Suprapubic skin (tissue), 4 donors: ENCODE results near the gene ITFG2. TPM values are rescaled to one million over a fixed set of nuclear protein-coding genes. Genes with fewer than 3 reads are reported as not detected.

Experiments used
- DNase-seq, 2 donors: peaks; one replicate each; pipeline ENCODE4 v3.0.0-alpha.2; 2019; ENCODE audit warnings: low spot score in 2 of 2
- H3K27ac ChIP-seq: fragments of 200-600 bp; sonication (generic); one replicate; pipeline ENCODE4 v1.5.1; 2019
- H3K27me3 ChIP-seq: fragments of 200-600 bp; sonication (generic); one replicate; pipeline ENCODE4 v1.5.1; 2019
- H3K36me3 ChIP-seq: fragments of 200-600 bp; sonication (generic); one replicate; pipeline ENCODE4 v1.5.1; 2019
- H3K4me1 ChIP-seq: fragments of 200-600 bp; sonication (generic); one replicate; pipeline ENCODE4 v1.5.1; 2019
- H3K4me3 ChIP-seq: fragments of 200-600 bp; sonication (generic); one replicate; pipeline ENCODE4 v1.5.1; 2019; ENCODE audit warnings: mild to moderate bottlenecking
- H3K9me3 ChIP-seq: fragments of 200-600 bp; sonication (generic); one replicate; pipeline ENCODE4 v1.5.1; 2019
- CTCF ChIP-seq, 2 donors: fragments of 200-600 bp in 1 of 2; fragments of 450-650 bp in 1 of 2; sonication (generic) in 1 of 2; IDR thresholded peaks; one replicate each; pipeline ENCODE4 v1.5.1; 2016 to 2019; ENCODE audit warnings: antibody characterized with exemption in 2 of 2, mild to moderate bottlenecking in 1 of 2, moderate library complexity in 1 of 2
- EP300 ChIP-seq: sonication (generic); formaldehyde crosslinking; IDR thresholded peaks from one replicate; pipeline ENCODE4 v1.6.1; 2017; ENCODE audit warnings: antibody characterized with exemption
- POLR2A ChIP-seq, 2 donors: fragments of 450-650 bp; IDR thresholded peaks; one replicate each; pipeline ENCODE4 v1.6.1; 2017; ENCODE audit warnings: antibody characterized with exemption in 2 of 2, mild to moderate bottlenecking in 2 of 2, moderate library complexity in 2 of 2
- POLR2AphosphoS5 ChIP-seq, 3 donors: sonication (generic); formaldehyde crosslinking; IDR thresholded peaks; one replicate each; pipeline ENCODE4 v1.6.1; 2017; ENCODE audit warnings: antibody characterized with exemption in 3 of 3
- WGBS: methylation state at CpG from one replicate; pipeline ENCODE4 v1.1.5; 2018; 5-methylcytosine and 5-hydroxymethylcytosine counted together
- total RNA-seq, 4 donors: library from RNA; depleted of rRNA; stranded (reverse); fragments of >200 nt; gene quantifications; one replicate each; pipeline ENCODE4 v1.1.0, GENCODE V29; 2016

The ITFG2 gene
- total RNA-seq, 4 donors from 2014 or later: 22.4 to 93.3 (median 35.8) TPM

- Histone ChIP-seq H3K9me3 (no peaks in the 10 kb centered on the region), H3K4me3 (no peak overlapping the region), H3K4me1 (no peaks in the 10 kb centered on the region), H3K27ac (no peak overlapping the region), H3K36me3 (peaks cover 99% of the 10 kb centered on the region), H3K27me3 (no peaks in the 10 kb centered on the region)
- 79% methylated on average over 6 of the region's 6 CpGs for WGBS
- no peak for DNase-seq
- TF ChIP-seq EP300 (no peak), POLR2AphosphoS5 (IDR thresholded peaks at IDR 0.05) (no peak), POLR2A (IDR thresholded peaks at IDR 0.05) (no peak), CTCF (IDR thresholded peaks at IDR 0.05) (no peak)
Measured at GRCh38 chr12:2824541-2824940, 12.1 kb downstream of the ITFG2 start.

DNA sequence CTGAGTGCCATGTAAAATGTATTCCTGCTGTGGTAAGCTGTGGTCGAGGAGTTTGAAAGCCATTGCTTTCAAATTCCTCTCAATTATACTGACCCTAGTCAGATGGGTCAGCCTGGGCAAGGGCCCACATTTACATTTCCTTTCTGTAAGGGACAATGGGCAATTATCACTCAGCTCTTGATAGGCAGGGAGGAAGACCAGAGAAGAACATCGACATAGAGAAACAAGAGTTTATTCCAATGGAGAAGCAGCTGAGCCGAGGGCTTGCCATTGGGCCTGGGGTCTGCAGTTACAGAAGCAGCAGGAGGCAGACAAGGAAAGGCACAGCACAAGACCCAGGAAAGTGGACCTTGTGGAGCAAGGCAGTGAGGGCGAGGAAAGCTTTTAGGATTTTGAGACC is 12.7 kb downstream of the ITFG2 start:
- no peaks in the 10 kb centered on the region for H3K9me3 ChIP-seq
- no peak overlapping the region for H3K4me3 ChIP-seq
- 74% methylated on average over 4 of the region's 4 CpGs for WGBS
- TF ChIP-seq EP300 (no peak), CTCF (IDR thresholded peaks at IDR 0.05) (no peak), POLR2A (IDR thresholded peaks at IDR 0.05) (no peak), POLR2AphosphoS5 (IDR thresholded peaks at IDR 0.05) (no peak)
- no peaks in the 10 kb centered on the region for H3K27me3 ChIP-seq
- H3K27ac ChIP-seq: no peak overlapping the region
- H3K36me3 ChIP-seq: peaks cover 100% of the 10 kb centered on the region
- no peak for DNase-seq
- no peaks in the 10 kb centered on the region for H3K4me1 ChIP-seq

DNA sequence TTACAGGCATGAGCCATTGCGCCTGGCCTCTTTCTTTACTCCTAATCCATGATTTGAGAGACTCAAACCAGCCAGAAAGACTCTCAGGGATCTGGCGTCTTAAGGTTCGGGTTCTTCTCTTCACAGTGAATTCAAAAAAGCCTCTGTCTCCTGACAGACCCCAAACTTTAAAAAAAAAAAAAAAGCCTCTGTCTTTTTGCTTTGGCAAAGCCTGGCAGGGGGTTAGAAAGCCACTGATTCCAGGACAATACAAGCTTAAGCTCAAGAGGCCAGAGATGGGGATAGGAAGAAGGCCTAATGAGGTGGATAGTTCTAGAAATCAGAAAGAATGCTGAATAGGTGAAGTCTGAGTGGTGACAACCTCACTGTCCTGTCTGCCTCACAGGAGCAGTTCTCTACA is 13.6 kb downstream of the ITFG2 start:
- Histone ChIP-seq H3K27ac (no peak overlapping the region), H3K4me1 (no peaks in the 10 kb centered on the region), H3K27me3 (no peaks in the 10 kb centered on the region), H3K4me3 (no peak overlapping the region), H3K9me3 (no peaks in the 10 kb centered on the region), H3K36me3 (peaks cover 100% of the 10 kb centered on the region)
- DNase-seq: no peak
- WGBS: 96% methylated on average over 3 of the region's 3 CpGs
- no peak for TF ChIP-seq CTCF (IDR thresholded peaks at IDR 0.05)
- TF ChIP-seq EP300: no peak
- TF ChIP-seq POLR2AphosphoS5 (IDR thresholded peaks at IDR 0.05): no peak
- TF ChIP-seq POLR2A (IDR thresholded peaks at IDR 0.05): no peak

DNA sequence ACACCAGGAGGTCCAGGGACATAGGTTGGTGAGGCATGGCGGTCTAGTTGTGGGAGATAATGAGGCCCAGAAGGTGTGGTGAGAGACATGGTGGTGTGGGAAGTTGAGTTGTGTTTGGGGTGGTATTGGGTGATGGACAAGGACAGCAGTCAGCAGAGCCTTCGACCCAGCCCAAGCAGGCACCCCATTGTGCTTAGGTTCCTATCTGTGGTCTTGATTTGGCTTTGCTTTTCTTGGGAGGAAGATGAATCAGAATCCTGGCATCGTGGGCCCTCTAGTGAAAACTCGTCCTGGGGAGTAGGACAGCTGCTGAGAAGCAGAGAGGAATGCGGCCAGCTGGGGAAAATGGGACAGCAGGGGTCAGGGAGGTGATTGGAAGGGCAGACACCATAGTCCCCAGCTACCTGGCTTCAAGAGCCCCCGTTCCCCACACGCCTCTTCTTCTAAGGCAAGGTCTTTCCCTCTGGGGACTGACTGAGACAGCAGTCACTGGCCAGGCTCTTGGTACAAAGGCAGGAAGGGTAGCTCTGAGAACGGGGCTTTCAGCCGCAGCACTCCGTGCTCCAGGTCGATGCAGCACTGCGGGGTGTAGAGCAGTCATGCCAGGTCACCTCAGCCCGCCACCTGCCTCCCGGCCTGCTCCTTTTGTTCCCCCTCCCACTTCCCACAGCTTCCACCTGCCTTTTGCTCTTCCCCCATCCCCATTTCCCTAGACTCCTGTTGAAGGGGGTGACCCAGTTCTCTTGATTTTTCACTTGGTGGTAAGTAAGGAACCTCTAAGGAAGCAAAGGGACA is 14.4 kb downstream of the ITFG2 start:
- no peaks in the 10 kb centered on the region for H3K9me3 ChIP-seq
- 95% methylated on average over 14 of the region's 14 CpGs for WGBS
- H3K27ac ChIP-seq: no peak overlapping the region
- DNase-seq: no peak
- no peaks in the 10 kb centered on the region for H3K27me3 ChIP-seq
- H3K4me1 ChIP-seq: no peaks in the 10 kb centered on the region
- H3K36me3 ChIP-seq: peaks cover 100% of the 10 kb centered on the region
- no peak overlapping the region for H3K4me3 ChIP-seq
- TF ChIP-seq CTCF (IDR thresholded peaks at IDR 0.05) (no peak), POLR2A (IDR thresholded peaks at IDR 0.05) (no peak), EP300 (no peak)

- TF ChIP-seq POLR2AphosphoS5 (IDR thresholded peaks at IDR 0.05): no peak
- TF ChIP-seq POLR2A (IDR thresholded peaks at IDR 0.05): no peak
- TF ChIP-seq CTCF (IDR thresholded peaks at IDR 0.05): no peak
- no peak for TF ChIP-seq EP300
- H3K4me3 ChIP-seq: no peak overlapping the region
- H3K36me3 ChIP-seq: peaks cover 78% of the 10 kb centered on the region
- no peaks in the 10 kb centered on the region for H3K9me3 ChIP-seq
- peaks cover 16% of the 10 kb centered on the region for H3K4me1 ChIP-seq
- no peak overlapping the region for H3K27ac ChIP-seq
- DNase-seq: no peak
- H3K27me3 ChIP-seq: no peaks in the 10 kb centered on the region
- 95% methylated on average over 6 of the region's 6 CpGs for WGBS
Measured at GRCh38 chr12:2829275-2829674, 16.8 kb downstream of the ITFG2 start.
